Upper lobe of left lung (tissue), 6 donors: ENCODE data around the gene CBR1. TPM values are rescaled to one million over a fixed set of nuclear protein-coding genes. Genes with fewer than 3 reads are reported as not detected.
"Not testable (repeated sequence)": the region's sequence is repeated elsewhere in the genome, so short reads cannot be mapped to it uniquely, and the experiment has no call there.

Source experiments
- ATAC-seq, 2 donors: fragments of 200-7000 bp; cut with Tn5 transposase; one replicate each; pipeline ENCODE4 v1.9.1; 2022; ENCODE audit warnings: mild to moderate bottlenecking in 2 of 2, moderate library complexity in 2 of 2; ENCODE audit not compliant: low FRiP score in 2 of 2
- DNase-seq, 2 donors: peaks; one replicate each; pipeline ENCODE4 v3.0.0-alpha.2; 2019 to 2020
- H3K27ac ChIP-seq, 4 donors: fragments of 200-600 bp; sonication (generic); one replicate each; pipeline ENCODE4 v1.5.1; 2016 to 2019
- H3K27me3 ChIP-seq, 4 donors: fragments of 200-600 bp; sonication (generic); one replicate each; pipeline ENCODE4 v1.5.1; 2017 to 2019
- H3K36me3 ChIP-seq, 4 donors: fragments of 200-600 bp; sonication (generic); one replicate each; pipeline ENCODE4 v1.5.1; 2016 to 2019
- H3K4me1 ChIP-seq, 4 donors: fragments of 200-600 bp; sonication (generic); one replicate each; pipeline ENCODE4 v1.5.1; 2018 to 2019
- H3K4me3 ChIP-seq, 4 donors: fragments of 200-600 bp; sonication (generic); one replicate each; pipeline ENCODE4 v1.5.1; 2017 to 2019; ENCODE audit warnings: mild to moderate bottlenecking in 2 of 4, moderate library complexity in 1 of 4
- H3K9me3 ChIP-seq, 4 donors: fragments of 200-600 bp; sonication (generic); one replicate each; pipeline ENCODE4 v1.5.1; 2018 to 2019
- EP300 ChIP-seq, 4 donors: sonication (generic); formaldehyde crosslinking; IDR thresholded peaks; one replicate each; pipeline ENCODE4 v1.5.1; 2017; ENCODE audit warnings: antibody characterized with exemption in 4 of 4, control low read depth in 2 of 4
- POLR2A ChIP-seq, 4 donors: fragments of 450-650 bp; IDR thresholded peaks; one replicate each; pipeline ENCODE4 v1.5.1; 2016 to 2017; ENCODE audit warnings: antibody characterized with exemption in 4 of 4, mild to moderate bottlenecking in 2 of 4
- POLR2AphosphoS5 ChIP-seq, 2 donors: sonication (generic); formaldehyde crosslinking; IDR thresholded peaks; one replicate each; pipeline ENCODE4 v1.5.1; 2017; ENCODE audit warnings: antibody characterized with exemption in 2 of 2
- WGBS, 2 donors: methylation state at CpG; one replicate each; pipeline ENCODE4 v1.1.5; 2017 to 2018; 5-methylcytosine and 5-hydroxymethylcytosine counted together
- total RNA-seq, 6 donors: library from RNA; depleted of rRNA in 4 of 6; stranded (reverse); fragments of >200 nt in 4 of 6; gene quantifications; one replicate each; pipeline versions ENCODE4 v1.1.0 to v1.2.1, GENCODE V29; 2016 to 2021
- TF ChIP-seq, protein P1 (sequence below), 6 experiments: fragments of 450-650 bp in 4 of 6; fragments of 200-600 bp in 2 of 6; sonication (generic) in 2 of 6; IDR thresholded peaks; one replicate each; pipeline ENCODE4 v1.5.1; 2016 to 2019; ENCODE audit warnings: antibody characterized with exemption in 6 of 6
- donor health status: DM: no; HTN: no; CAD: no; lungs with moderate emphysema.
- donor health status: DM: no; HTN: yes; CAD: no; lungs with severe emphysema.

CBR1 gene
- total RNA-seq, 6 donors from 2014 or later, result 62.6 to 322 (median 106) TPM

DNA sequence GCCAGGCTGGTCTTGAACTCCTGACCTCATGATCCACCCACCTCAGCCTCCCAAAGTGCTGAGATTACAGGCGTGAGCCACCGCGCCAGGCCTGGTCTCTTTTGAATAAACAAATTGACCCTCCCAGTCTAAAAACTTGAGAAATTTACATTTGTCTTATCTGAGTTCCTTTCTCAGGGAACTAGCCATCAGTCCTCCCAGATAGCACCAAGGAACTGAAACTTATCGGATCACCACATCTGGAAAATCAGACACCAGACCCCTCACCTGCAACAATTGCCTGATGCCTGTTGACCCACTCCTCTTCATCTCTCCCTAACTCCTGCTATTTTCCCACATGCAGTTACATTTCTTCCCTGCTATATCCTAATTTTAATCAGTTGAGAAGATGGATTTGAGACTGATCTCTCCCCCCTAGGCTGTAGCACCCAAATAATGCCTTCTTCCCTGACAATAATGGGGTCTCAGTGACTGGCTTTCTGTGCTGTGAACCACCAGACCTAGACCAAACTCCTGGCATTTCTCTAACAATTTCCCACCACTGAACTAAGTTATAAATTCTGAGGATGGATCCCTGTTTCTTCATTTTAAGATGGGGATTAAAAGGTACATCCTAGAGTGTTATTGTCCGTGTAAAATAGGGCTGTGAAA lies 951 bp upstream of the CBR1 start:
- no peak for ATAC-seq
- Histone ChIP-seq H3K27ac (peak overlapping the region in 3 of 4 donors; percentile 82 to 86 (median 84)), H3K4me1 (peaks cover 26 to 35% (median 31%) of the 10 kb centered on the region in 4 donors), H3K4me3 (no peak overlapping the region), H3K36me3 (peaks cover 0 to 18% (median 6%) of the 10 kb centered on the region in 4 donors), H3K27me3 (no peaks in the 10 kb centered on the region), H3K9me3 (peaks cover 0 to 6% (median 4%) of the 10 kb centered on the region in 4 donors)
- 96 to 99% methylated on average over 5 of the region's 5 CpGs for WGBS, 2 donors
- TF ChIP-seq POLR2A (IDR thresholded peaks at IDR 0.05) (no peak), POLR2AphosphoS5 (IDR thresholded peaks at IDR 0.05) (no peak), EP300 (IDR thresholded peaks at IDR 0.05) (no peak)
- TF ChIP-seq, protein P1, sequence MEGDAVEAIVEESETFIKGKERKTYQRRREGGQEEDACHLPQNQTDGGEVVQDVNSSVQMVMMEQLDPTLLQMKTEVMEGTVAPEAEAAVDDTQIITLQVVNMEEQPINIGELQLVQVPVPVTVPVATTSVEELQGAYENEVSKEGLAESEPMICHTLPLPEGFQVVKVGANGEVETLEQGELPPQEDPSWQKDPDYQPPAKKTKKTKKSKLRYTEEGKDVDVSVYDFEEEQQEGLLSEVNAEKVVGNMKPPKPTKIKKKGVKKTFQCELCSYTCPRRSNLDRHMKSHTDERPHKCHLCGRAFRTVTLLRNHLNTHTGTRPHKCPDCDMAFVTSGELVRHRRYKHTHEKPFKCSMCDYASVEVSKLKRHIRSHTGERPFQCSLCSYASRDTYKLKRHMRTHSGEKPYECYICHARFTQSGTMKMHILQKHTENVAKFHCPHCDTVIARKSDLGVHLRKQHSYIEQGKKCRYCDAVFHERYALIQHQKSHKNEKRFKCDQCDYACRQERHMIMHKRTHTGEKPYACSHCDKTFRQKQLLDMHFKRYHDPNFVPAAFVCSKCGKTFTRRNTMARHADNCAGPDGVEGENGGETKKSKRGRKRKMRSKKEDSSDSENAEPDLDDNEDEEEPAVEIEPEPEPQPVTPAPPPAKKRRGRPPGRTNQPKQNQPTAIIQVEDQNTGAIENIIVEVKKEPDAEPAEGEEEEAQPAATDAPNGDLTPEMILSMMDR (IDR thresholded peaks at IDR 0.05), result no peak
- DNase-seq, result no peak

DNA sequence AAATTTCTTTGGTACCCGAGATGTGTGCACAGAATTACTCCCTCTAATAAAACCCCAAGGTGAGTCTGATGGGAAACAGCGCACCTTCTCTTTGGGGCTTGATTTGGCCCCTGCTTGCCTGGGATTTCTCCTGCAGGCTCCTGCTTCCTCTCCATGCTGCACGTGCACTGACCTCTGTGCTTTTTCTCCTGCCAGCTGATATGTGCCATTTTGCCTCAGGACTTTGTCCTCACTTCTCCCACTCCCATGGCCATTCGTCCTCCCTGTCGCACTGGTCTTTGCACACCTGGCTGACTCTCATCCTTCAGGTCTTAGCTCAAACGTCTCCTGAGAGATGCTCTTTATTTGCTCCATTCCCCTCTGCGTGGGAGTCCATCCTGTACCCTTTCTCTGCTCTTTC lies 1.2 kb downstream of the CBR1 start:
- Histone ChIP-seq H3K4me1 (peaks cover 26 to 32% (median 31%) of the 10 kb centered on the region in 4 donors), H3K27ac (no peak overlapping the region), H3K36me3 (peaks cover 0 to 18% (median 6%) of the 10 kb centered on the region in 4 donors), H3K27me3 (no peaks in the 10 kb centered on the region), H3K4me3 (peak overlapping the region in 2 of 4 donors; percentile 88 to 94), H3K9me3 (peaks cover 0 to 6% (median 4%) of the 10 kb centered on the region in 4 donors)
- no peak for TF ChIP-seq EP300 (IDR thresholded peaks at IDR 0.05)
- no peak for TF ChIP-seq POLR2A (IDR thresholded peaks at IDR 0.05)
- TF ChIP-seq POLR2AphosphoS5 (IDR thresholded peaks at IDR 0.05), result no peak
- TF ChIP-seq, protein P1 (IDR thresholded peaks at IDR 0.05), result no peak
- DNase-seq (no peak), ATAC-seq (no peak)
- 84% methylated on average over 7 of the region's 7 CpGs for WGBS, 2 donors

DNA sequence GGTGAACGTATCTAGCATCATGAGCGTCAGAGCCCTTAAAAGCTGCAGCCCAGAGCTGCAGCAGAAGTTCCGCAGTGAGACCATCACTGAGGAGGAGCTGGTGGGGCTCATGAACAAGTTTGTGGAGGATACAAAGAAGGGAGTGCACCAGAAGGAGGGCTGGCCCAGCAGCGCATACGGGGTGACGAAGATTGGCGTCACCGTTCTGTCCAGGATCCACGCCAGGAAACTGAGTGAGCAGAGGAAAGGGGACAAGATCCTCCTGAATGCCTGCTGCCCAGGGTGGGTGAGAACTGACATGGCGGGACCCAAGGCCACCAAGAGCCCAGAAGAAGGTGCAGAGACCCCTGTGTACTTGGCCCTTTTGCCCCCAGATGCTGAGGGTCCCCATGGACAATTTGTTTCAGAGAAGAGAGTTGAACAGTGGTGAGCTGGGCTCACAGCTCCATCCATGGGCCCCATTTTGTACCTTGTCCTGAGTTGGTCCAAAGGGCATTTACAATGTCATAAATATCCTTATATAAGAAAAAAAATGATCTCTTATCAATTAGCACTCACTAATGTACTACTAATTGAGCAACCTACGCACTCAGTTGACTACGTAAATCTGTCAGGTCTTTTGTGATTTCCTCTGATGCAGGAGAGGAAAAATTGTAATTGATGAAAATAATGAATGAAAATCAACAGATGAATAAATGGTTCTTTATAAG lies 2.8 kb downstream of the CBR1 start:
- H3K4me3 ChIP-seq, result no peak overlapping the region
- no peak overlapping the region for H3K27ac ChIP-seq
- H3K4me1 ChIP-seq, result peaks cover 26 to 41% (median 31%) of the 10 kb centered on the region in 4 donors

DNA sequence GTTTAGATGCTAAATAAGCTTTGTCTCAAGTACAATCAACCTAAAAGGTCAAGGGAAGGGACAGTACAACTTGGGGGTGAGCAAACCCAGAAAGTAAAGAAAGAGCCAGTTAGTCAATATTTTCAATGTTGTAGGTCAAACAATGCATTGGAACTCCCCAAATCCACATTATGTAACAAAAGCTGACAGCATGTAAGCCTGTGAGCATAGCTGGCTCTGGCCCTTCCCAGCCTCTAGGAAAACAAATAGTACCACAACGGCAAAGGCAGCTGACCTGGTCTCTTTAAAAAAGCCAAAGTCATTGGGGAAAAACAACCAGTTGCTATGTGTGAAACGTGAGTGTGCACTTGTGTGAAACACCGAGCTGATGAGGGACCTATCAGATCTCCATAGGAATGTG lies 3.4 kb downstream of the CBR1 start:
- peak overlapping the region in 1 of 4 donors; percentile 21 for H3K27ac ChIP-seq
- no peak for ATAC-seq

More for the DNA sequence above, 2.8 kb downstream of the CBR1 start:
- Histone ChIP-seq H3K36me3 (peaks cover 0 to 18% (median 6%) of the 10 kb centered on the region in 4 donors), H3K27me3 (no peaks in the 10 kb centered on the region), H3K9me3 (peaks cover 0 to 6% (median 4%) of the 10 kb centered on the region in 4 donors)
- DNase-seq, result no peak
- WGBS, 2 donors, result 95% methylated on average over 12 of the region's 12 CpGs
- TF ChIP-seq, protein P1 (IDR thresholded peaks at IDR 0.05), result no peak
- TF ChIP-seq POLR2A (IDR thresholded peaks at IDR 0.05) (no peak), EP300 (IDR thresholded peaks at IDR 0.05) (no peak), POLR2AphosphoS5 (IDR thresholded peaks at IDR 0.05) (no peak)
- no peak for ATAC-seq

DNA sequence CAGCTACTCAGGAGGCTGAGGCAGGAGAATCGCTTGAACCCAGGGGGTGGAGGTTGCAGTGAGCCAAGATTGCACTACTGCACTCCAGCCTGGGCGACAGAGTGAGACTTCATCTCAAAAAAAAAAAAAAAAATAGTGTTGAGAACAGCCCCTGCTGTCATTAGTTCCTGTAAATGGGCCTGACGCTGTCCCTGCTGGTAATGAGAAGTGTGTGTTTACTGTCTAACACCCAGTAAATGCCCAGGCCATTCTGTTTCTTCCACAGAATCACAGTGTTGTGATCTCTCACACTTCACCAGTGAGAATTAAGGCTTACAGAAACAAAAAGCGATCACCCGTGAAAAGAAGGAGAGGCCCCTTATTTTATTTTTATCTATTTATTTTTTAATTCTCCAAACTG lies 4.1 kb downstream of the CBR1 start:
- H3K27me3 ChIP-seq, DNase-seq, H3K27ac ChIP-seq, H3K9me3 ChIP-seq, ATAC-seq, H3K4me3 ChIP-seq: not testable (repeated sequence)
- 94 to 96% methylated on average over 5 of the region's 5 CpGs for WGBS, 2 donors
- Histone ChIP-seq H3K4me1 (peaks cover 26 to 44% (median 33%) of the 10 kb centered on the region in 4 donors), H3K36me3 (peaks cover 0 to 18% (median 6%) of the 10 kb centered on the region in 4 donors)

More for the DNA sequence above, 3.4 kb downstream of the CBR1 start:
- DNase-seq, result no peak
- TF ChIP-seq POLR2A (IDR thresholded peaks at IDR 0.05) (no peak), EP300 (IDR thresholded peaks at IDR 0.05) (no peak), POLR2AphosphoS5 (IDR thresholded peaks at IDR 0.05) (no peak)
- TF ChIP-seq, protein P1 (IDR thresholded peaks at IDR 0.05), result no peak
- Histone ChIP-seq H3K9me3 (peaks cover 0 to 6% (median 4%) of the 10 kb centered on the region in 4 donors), H3K4me1 (peaks cover 26 to 44% (median 33%) of the 10 kb centered on the region in 4 donors), H3K27me3 (no peaks in the 10 kb centered on the region), H3K4me3 (no peak overlapping the region), H3K36me3 (peaks cover 0 to 18% (median 6%) of the 10 kb centered on the region in 4 donors)
- 41 to 43% methylated on average over 3 of the region's 3 CpGs for WGBS, 2 donors
